NCI-H1436 (cell line): Measurements from ENCODE around the gene BUB1.
"Not testable (repeated sequence)": the region's sequence is repeated elsewhere in the genome, so short reads cannot be mapped to it uniquely, and the experiment has no call there.

ENCODE experiments used
- DNase-seq: peaks from one replicate; lab custom pipeline; 2025; lab: John Stamatoyannopoulos, UW

BUB1 gene

DNA sequence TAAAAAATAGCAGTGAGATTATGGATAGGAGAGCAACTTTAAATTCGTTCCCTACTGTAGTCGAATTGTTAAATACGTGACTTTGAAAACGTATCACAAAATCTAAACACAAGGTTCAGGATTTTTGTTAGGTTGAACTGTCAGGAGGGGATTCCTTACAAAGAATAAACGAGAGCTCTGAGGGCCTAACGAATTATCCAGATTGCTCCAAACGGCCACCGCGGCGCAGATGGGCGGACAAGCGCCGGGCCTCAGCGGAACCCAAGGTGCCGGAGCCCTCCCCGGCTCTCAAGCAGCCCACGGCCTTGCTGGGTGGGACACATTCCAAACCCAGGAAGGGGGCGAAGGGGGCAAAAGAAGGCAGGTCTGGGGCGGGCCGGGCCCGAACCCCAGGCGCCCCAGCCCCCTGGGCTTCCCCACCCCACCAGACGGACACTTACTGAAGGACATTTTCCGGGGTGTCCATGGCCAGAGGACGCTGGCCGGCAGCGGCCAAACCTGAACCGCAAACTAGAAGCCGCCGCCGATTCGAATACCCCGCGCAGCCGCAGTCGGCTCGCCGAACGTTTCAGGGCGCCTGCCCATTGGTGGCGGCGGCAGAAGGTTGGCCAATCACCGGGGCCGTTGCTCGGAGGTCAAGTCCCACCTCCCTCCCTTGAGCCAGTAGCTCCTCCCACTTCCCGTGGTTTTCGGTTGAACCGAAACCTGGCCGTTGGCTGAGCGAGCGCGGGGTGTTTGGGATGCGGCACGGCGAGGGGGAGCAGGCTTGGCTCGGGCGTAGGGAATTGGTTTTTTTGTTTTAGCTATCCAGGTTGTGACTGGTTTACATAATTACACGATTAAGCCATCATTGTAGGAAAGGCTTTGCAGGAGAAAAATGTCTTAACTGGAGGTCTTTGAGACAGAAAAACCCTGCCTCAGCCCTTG, at the start of gene BUB1:
Gene BUB1, minus strand, starts transcription at position 534 of the 927 bp plus-strand sequence. Its CDS starts 68 bp downstream, at position 466.
- DNase-seq: peak; percentile 94

DNA sequence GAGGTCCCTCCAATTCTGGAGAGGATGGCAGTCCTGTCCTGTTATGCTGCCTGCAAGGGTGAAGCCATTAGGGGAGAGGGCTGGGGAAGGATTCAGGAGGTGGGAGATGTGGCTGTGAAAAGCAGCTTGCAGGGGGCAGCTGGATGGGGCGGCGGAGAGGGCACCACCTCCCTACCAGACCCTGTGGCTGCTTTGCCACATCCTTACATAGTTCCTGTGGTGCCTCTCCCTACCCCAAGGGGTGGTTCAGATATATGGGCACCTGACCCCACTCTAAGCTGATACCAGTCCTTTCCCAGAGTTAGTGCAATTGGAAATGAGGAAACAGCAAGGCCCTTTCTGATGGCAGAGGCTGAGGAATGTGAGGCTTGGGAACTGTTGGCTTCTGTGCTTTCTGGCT, 48.4 kb upstream of the BUB1 start:
- DNase-seq: no peak

DNA sequence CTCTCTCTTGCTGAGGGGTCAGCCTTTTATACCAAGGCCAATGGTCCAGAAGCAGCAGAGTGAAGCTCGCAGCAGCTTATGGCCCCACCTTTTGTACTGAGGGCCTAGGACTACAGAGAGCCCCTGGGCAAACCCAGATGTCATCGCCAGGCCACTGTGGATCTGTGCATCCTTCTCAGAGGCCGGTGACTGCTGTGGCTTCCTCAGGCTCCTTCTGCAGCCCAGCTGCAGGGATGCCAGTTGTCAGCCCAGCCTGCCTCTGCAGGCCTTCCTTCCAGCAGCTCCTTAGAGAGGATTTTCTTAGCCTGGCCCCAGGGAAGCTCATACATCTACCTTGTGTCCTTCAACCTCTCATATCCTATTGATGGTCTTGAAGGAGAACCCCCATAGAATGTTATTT, 48.0 kb upstream of the BUB1 start:
- no peak for DNase-seq

DNA sequence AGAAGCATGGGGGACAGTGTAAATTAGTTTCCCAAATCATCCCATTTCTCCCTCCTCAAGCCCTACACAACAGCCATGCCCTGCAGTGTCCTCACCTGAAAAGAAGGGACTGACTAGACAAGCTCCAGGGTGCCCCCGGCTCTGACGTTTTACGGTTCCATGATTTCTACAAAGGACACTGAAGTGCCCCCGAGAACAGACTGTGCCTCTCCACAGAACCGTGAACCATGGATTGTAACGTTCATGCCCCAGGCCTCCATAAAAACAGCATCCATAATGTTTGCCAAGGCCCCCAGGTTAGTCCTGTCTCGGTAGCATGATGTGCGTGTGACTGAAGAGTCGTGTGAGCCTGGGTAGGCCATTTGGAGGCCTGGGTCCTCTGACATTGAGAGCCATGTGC, 47.5 kb upstream of the BUB1 start:
- no peak for DNase-seq

DNA sequence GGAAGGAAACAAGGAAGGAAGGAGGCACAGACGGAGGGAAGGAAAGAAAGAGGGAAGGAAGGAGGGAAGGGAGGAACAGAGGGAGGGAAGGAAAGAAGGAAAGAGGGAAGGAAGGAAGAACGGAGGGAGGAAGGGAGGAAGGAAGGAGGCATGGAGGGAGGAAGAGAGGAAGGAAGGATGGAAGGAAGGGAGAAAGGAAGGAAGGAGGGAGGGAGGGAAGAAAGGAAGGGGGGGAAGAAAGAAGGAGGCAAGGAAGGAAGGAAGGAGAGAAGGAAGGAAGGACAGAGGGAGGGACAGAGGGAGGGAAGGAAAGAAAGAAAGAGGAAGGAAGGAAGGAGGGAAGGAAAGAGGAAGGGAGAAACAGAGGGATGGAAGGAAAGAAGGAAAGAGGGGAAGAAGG, 47.0 kb upstream of the BUB1 start:
- DNase-seq: no peak

DNA sequence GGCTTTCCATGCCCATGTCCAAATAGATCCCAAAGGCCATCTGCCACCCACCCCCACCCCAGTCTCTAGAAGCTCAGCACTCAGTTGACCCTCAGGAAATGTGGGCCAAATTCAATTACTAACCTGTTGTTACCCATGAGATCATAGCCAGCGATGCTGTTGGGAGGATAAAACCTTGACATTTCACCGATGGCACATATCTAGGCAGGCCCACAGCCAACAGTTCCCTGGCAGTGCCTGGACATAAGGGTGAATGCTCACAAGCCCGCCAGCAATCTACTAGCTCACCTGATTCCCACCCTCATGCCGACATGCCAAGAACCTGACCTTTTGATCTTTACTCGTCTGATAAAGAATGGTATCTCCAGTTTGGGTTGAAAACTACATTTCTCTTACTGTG, 42.7 kb upstream of the BUB1 start:
- DNase-seq: no peak

DNA sequence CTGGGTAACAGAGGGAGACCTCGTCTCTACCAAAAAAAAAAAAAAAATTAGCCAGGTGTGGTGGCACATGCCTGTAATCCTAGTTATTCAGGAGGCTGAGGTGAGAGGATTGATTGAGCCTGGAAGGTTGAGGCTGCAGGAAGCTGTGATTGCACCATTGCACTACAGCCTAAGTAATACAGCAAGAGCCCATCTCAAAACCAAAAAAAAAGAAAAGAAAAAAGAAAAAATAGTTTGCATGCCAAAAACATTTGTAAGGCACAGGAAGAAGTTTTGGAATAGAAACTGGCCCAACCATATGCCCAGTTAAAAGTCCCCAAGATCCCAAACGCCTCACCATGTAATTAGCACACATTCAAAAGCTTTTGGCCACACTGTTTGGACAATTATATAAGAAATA, 41.1 kb upstream of the BUB1 start:
- no peak for DNase-seq

DNA sequence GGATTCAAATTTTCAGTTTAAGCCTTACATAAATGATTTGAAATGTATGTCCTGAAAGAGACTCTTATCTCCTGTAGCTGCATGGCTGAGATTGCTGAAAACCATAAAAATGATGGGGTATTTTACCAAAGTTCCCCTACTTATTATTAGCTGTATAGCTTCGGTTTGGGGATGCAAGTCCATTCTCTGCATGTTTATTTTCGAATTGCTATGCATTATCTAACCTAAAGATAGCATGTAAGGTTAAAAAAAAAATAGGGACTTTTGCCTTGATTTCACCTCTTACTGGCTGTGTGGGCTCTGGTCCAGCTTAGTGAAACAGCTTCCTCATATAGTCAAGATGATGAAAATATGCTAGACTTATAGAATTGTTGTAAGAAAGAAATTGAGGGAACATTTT, 40.5 kb upstream of the BUB1 start:
- DNase-seq: no peak

DNA sequence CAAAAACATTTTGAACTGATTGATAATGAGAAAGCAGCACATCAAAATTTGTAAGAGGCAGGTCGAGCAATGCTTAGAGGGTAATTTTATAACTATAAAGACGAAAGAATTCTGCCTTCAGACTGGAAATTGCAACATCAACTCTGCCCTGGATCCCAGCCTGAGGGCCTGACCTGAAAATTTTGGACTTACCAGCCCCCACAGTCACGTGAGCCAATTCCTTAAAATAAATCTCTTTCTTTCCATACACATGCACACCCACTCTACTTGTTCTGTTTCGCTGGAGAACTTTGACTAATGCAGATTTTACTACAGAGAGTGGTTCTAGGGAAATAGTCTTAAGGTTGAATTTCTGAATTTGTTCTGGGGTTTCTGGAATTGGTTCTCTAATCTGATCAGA, 39.9 kb upstream of the BUB1 start:
- no peak for DNase-seq

DNA sequence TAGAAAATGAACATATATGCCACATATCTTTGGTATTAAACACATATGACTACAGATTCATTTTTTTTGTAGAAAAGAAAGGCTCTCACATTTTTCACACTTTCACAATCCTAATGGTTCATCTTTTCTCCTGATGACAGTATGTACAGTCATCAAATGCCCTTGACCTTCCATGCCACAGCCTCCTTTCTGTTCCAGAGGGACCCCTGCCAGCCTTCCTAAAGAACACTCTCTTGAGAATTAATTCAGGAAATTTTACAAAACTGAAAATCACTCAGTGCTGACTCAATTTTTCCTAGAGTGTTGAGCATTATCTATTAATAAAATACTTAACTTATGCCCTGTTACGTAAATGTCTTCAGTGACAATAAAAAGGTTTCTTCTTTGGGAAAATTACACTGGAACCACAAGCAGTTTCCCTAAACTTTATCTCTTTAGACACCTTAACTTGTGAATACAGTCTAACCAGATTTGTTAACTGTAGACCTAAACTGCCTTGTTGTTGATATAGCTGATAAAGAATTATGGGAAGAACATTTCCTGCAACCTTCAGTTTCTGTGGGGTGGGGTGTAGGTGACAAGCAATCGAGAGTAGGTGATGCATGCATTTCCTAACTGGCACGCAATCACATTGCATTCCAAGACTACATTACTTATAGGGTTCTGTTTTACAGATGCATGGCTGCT, 39.2 kb upstream of the BUB1 start:
- DNase-seq: no peak

DNA sequence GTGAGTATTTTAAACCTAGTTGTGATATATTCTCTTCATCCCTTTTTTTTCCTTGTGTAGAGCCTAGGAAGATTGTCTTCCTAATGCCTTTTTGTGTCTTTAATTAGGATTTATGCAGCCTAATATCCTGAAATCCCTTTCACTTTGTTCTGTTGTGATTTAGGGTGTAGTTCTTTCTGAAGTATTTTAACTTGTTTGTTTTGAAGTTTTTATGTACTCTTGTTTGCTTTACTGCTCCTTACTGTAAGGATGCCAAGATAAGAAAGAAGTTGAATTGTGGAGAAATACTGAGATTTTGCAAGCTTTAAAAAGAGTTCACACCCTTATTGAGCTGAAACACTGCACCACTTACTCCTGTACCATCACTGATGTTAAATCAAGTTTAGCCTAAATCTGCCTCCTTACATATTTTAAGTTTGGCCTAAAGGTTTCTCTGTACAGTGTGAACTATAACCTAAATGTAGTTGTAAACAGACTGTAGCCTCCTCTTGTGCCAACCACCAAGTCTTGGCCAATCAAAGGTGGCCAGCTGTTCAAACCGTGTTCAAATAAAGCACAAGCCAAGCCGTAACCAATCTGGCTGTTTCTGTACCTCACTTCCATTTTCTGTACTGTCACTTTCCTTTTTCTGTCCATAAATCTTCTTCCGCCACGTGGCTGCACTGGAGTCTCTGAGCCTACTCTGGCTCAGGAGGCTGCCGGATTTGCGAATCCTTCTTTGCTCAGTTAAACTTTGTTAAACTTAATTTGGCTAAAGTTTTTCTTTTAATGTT, 36.8 kb upstream of the BUB1 start:
- no peak for DNase-seq

DNA sequence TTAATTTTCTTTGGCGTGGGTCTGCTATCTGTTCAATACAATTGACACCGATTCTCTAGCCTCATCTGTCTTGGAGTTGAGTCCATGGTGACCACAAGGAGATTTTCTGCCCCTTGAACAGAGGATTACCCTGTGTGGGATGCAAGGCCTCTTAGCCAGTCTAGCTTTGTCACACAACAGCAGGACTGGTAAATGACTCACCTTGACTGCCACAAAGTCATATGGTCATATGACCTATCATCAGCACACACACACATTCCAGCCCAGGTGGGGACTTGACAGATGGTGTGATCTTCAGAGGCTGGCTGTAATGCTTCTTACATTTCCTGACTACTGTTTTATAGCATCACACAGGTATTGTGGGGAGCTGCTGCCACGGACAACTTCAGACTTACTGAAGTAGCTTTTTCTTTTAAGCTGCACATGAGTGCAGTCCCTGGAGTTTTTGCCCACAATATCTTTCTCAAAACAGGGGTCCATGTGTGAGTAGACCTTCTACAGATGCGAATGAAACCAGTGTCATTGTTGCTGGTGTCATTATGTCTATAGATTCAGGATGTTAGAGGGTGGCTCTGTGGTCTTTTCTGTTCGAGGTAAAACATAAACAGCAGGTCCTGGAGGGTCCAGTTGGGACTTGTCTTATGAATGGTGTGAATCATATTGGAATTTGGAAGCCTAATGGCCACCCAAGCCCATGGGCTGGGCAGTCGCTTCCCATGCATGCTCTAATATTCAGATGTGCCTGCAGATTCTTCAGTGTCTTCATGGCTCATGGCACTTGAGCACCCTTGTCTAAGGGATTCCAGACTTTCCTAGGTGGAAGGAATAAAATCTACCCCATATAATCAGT, 35.9 kb upstream of the BUB1 start:
- DNase-seq: no peak

DNA sequence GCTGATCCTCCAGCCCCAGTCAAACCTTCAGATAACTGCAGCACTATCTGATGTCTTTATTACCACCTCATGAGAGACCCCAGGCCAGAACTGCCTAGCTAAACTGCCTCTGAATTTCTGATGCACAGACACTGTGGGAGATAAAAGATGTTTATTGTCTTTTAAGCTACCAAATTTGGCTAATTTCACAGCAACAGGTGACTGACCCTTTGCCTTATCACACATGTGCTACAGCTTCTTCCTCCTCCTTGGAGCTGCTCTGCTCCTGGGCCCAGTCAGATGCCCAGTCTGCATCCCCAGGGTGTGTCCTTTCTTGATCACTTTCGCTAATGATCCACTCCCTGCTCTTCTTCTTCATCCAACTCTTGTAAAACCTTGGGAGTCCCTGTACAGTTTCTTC, 34.9 kb upstream of the BUB1 start:
- DNase-seq: no peak

DNA sequence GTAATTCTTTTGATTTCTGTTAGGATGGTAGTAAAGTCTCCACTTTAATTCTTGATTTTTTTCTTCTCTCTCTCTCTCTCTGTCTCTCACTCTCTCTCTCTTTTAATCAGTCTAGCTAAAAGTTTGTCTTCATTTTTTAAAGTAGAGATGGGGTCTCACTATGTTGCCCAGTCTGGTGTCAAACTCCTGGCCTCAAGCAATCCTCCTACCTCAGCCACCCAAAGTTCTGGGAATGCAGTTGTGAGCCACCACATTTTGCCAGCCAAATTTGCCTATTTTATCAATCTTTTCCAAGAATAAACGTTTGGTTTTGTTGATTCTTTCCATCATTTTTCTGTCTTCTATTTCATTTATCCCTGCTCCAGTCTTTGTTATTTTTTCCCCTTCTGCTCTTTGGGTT, 30.6 kb upstream of the BUB1 start:
- DNase-seq: no peak

DNA sequence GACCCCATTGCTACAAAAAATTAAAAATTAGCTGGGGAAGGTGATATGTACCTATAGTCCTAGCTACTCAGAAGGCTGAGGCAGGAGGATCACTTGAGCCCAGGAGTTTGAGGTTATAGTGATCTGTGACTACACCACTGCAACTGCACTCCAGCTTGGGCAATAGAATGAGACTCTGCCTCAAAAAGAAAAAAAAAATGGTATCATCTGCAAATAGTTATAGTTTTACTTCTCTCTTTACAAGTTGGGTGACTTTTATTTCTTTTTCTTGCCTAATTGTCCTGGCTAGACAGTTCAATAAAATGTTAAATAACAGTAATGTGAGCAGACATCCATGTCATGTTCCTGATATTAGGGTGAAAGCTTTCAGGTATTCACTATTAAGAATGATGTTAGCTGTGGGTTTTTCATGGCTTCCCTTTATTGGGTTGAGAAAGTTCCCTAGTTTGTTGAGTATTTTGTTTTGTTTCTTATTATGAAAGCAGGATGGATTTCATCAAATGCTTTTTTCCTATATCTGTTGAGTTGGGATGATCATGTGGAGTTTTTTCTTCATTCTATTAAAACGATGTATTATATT, 29.6 kb upstream of the BUB1 start:
- no peak for DNase-seq

DNA sequence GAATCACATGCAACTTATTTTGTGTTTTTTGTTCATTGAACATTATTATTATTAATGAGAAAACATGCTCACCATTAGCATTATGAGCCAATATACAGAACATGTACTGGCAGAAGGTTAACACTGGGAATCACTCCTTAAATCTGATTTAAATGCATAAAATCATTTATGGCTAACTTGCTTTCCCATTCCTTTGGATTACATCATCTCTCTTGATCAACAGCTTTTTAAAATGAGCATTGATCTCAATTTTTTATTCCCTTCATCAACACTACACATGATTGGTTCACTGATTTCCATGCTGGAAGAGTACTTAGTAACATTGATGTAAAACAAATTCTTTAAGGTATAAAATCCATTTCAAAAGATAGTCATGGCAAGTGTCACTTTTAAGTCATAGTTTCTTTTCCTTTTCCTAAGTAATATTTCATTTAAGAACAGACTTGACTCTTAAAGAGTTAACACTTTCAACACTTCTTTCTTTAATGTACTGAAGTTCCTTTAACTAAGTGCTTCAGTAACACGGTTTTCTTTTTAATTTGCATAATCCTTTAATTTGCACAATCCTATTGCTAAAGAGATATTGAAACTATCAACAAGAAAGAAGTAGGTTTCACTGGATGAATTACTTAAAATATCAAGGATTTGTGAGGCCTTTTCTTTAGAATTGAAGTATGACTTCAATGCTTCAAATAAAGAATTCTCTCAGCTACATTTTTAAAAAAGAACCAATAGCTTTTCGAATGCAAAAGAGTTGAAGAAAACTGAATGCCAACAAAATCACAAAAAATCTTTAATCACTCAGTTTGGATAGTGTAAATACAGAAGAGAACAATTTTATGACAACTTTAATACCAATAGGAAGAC, 24.9 kb upstream of the BUB1 start:
- DNase-seq: no peak

DNA sequence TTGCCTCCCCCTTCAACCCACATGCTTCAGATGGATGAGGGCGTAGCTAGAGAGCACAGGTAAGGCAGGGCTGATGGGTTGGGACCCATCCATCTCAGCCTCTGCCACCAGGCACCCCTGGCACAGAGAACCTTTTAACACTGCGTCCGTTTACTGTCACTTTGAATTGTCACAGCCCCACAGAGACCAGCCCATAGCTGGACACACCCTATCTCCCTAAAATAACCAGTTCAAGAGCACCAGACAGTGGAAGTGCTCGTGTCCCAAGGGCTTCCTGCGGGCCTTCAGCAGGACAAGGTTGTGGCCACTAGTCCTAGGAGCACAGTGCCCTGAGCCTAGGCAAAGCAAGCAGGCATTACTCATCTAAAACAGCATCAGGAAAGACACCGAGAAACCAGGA, 20.4 kb upstream of the BUB1 start:
- DNase-seq: not testable (repeated sequence)

DNA sequence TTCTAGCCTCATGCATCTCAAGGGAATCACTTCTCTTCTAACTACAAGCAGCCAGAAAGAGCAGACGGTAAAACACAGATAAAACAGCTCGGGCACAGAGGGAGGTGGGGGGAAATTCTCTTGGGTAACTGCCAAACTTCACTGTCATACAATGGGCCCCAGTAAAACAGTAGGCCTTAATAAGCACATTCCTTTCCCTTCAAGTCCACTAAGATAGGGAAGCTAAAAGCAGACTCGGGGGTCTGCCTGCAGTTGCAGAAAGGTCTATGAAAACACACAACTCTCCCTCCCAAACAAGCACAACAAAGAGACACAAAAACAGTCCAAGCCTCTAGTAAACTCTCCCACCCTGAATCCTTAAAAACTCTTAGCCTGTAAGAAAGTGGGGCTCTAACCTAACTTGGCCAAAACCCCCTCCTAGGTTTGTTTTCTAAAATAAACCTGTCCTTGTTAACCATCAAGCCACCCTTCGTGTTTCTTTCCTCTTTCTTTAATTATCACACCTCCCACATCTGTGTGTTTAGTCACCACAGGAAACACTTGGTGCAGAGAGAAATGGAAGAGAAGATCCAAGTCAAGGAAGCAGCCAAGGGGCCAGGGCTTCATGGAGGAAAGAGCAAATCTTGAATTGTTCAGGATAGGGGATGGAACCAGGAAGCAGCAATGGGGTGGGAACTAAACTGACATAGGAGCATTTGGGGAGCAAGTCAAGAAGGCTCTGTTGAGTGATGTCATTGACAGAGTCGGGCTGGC, 17.5 kb upstream of the BUB1 start:
- DNase-seq: not testable (repeated sequence)

DNA sequence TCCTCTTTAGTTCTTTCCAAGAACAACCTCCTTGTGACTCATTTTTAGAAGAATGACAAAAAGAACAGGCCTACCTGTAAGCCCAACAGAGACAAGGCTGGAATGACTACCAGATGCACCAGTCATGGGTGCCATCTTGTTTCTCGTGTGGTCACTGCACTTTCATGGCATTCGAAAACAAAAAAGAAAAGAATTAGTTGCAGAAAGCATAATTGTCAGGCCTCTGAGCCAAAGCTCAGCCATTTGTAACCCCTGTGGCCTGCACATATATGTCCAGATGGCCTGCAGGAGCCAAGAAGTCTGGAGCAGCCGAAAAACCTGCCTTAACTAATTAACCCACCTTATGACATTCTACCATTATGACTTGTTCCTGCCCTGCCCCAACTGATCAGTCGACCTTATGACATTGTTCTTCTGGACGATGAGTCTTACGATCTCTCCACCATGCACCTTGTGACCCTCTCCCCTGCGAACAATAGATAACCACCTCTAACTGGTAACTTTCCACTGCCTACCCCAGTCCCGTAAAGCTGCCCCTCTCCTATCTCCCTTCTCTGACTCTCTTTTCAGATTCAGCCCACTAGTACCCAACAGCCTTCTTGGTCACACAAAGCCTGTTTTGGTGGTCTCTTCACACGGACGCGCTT, 13.9 kb upstream of the BUB1 start:
- DNase-seq: no peak
